GM12878 (cell line): ENCODE data around the gene CD34. TPM values are rescaled to one million over a fixed set of nuclear protein-coding genes. Genes with fewer than 3 reads are reported as not detected.

Experiments
- ATAC-seq: fragments of 200-7000 bp; cut with Tn5 transposase; 3 replicates; pipeline ENCODE4 v1.9.1; 2020; ENCODE audit warnings: mild to moderate bottlenecking, moderate library complexity
- BruUV-seq: library from RNA; stranded (reverse); fragments of 400-500 nt; replicated peaks from 2 replicates; lab custom pipeline; 2021; lab: Mats Ljungman, UMichigan
- CTCF ChIA-PET: fragments of 300-600 bp; sonication (Branson Sonifier 250); formaldehyde crosslinking; extraction: SDS; loops from one replicate; lab custom pipeline; 2021; ENCODE audit warnings: inconsistent platforms; lab: Yijun Ruan, JAX
- POLR2A ChIA-PET: fragments of 350-600 bp; formaldehyde crosslinking; extraction: SDS; loops from one replicate; lab custom pipeline; 2021; ENCODE audit warnings: inconsistent platforms; lab: Charles Lee
- RAD21 ChIA-PET: fragments of 300-600 bp; sonication (Branson Sonifier 250); formaldehyde crosslinking; loops from one replicate; lab custom pipeline; 2023; ENCODE audit warnings: antibody characterized with exemption; ENCODE audit not compliant: unreplicated experiment; lab: Charles Lee
- SMC1A ChIA-PET: fragments of 300-600 bp; sonication (Branson Sonifier 250); formaldehyde crosslinking; loops from one replicate; lab custom pipeline; 2023; ENCODE audit not compliant: unreplicated experiment, uncharacterized antibody; lab: Charles Lee
- DNase-seq: peaks from one replicate; pipeline ENCODE4 v3.0.0-alpha.2; 2011; ENCODE audit warnings: low read depth, low spot score
- FAIRE-seq: peaks from 3 replicates; lab custom pipeline; 2011; peaks lifted over from hg19 to GRCh38; lab: Jason Lieb, UNC
- H2AFZ ChIP-seq: 2 replicates; pipeline ENCODE4 v1.6.0; 2011; ENCODE audit warnings: low read depth, low read length, control low read depth; ENCODE audit not compliant: control insufficient read depth
- H3K27ac ChIP-seq: 2 replicates; pipeline ENCODE4 v1.5.1; 2011; ENCODE audit warnings: control low read depth; ENCODE audit not compliant: control insufficient read depth, insufficient read depth
- H3K27me3 ChIP-seq, 2 experiments: replicated peaks in 1 of 2; 2 replicates each; pipeline versions ENCODE4 v1.6.0 to v1.6.1; 2011; ENCODE audit warnings: low read length in 1 of 2; ENCODE audit not compliant: control insufficient read depth in 2 of 2, insufficient read depth in 2 of 2
- H3K36me3 ChIP-seq, 2 experiments: 2 replicates each; pipeline ENCODE4 v1.5.1; 2011; ENCODE audit warnings: low read length in 1 of 2; ENCODE audit not compliant: control insufficient read depth in 2 of 2, insufficient read depth in 2 of 2
- H3K4me1 ChIP-seq: 2 replicates; pipeline ENCODE4 v1.6.1; 2011; ENCODE audit warnings: mild to moderate bottlenecking, low read length, moderate library complexity, mixed read lengths; ENCODE audit not compliant: control insufficient read depth, insufficient read depth
- H3K4me2 ChIP-seq: 2 replicates; pipeline ENCODE4 v1.6.0; 2011; ENCODE audit warnings: control low read depth; ENCODE audit not compliant: control insufficient read depth, insufficient read depth
- H3K4me3 ChIP-seq: fragments of 200-600 bp; sonication (generic); 2 replicates; pipeline ENCODE4 v1.5.1; 2016
- H3K79me2 ChIP-seq: 2 replicates; pipeline ENCODE4 v1.6.0; 2011; ENCODE audit warnings: low read length; ENCODE audit not compliant: control insufficient read depth, insufficient read depth
- H3K9ac ChIP-seq: 2 replicates; pipeline ENCODE4 v1.8.0; 2011; ENCODE audit warnings: low read length, control low read depth, mixed read lengths; ENCODE audit not compliant: control insufficient read depth, insufficient read depth
- H3K9me3 ChIP-seq: replicated peaks from 3 replicates; pipeline ENCODE4 v1.5.1; 2011; ENCODE audit warnings: mild to moderate bottlenecking, low read length; ENCODE audit not compliant: control insufficient read depth, insufficient read depth
- H4K20me1 ChIP-seq: 2 replicates; pipeline ENCODE4 v1.6.0; 2011; ENCODE audit not compliant: control insufficient read depth, insufficient read depth
- BRCA1 ChIP-seq: IDR thresholded peaks from 2 replicates; pipeline ENCODE4 v1.6.1; 2011; ENCODE audit warnings: low read depth, low read length, improper control_type of control experiment
- CBX3 ChIP-seq: fragments of 200-600 bp; sonication (generic); IDR thresholded peaks from 2 replicates; pipeline ENCODE4 v1.6.1; 2016; ENCODE audit warnings: low read depth, borderline replicate concordance
- FOS ChIP-seq: IDR thresholded peaks from 3 replicates; pipeline ENCODE4 v1.6.1; 2011; ENCODE audit warnings: borderline replicate concordance; ENCODE audit not compliant: insufficient read length; ENCODE audit errors: extremely low read depth
- FOXK2 ChIP-seq: fragments of 450-650 bp; IDR thresholded peaks from 2 replicates; pipeline ENCODE4 v1.6.1; 2017; ENCODE audit warnings: mild to moderate bottlenecking, moderate library complexity
- FOXM1 ChIP-seq: IDR thresholded peaks from 2 replicates; pipeline ENCODE4 v1.6.1; 2012; ENCODE audit warnings: low read depth, mild to moderate bottlenecking, inconsistent platforms, low read length, moderate library complexity
- GATAD2B ChIP-seq: fragments of 450-650 bp; conservative IDR thresholded peaks from 2 replicates; pipeline ENCODE4 v1.6.1; 2017; ENCODE audit warnings: low read depth, mild to moderate bottlenecking, moderate library complexity
- HDAC6 ChIP-seq: fragments of 200-600 bp; sonication (generic); IDR thresholded peaks from one replicate; pipeline ENCODE4 v1.8.0; 2017; ENCODE audit warnings: antibody characterized with exemption; ENCODE audit not compliant: unreplicated experiment
- NBN ChIP-seq: fragments of 450-650 bp; IDR thresholded peaks from 2 replicates; pipeline ENCODE4 v1.6.1; 2016
- NFIC ChIP-seq: IDR thresholded peaks from 2 replicates; pipeline ENCODE4 v1.6.1; 2012; ENCODE audit warnings: low read depth, mild to moderate bottlenecking, inconsistent platforms, low read length, moderate library complexity
- RB1 ChIP-seq: fragments of 450-650 bp; formaldehyde crosslinking; IDR thresholded peaks from 2 replicates; pipeline ENCODE4 v1.6.1; 2017; ENCODE audit warnings: mild to moderate bottlenecking, borderline replicate concordance
- SMARCA5 ChIP-seq: fragments of 450-650 bp; IDR thresholded peaks from 2 replicates; pipeline ENCODE4 v1.6.1; 2017; ENCODE audit warnings: mild to moderate bottlenecking
- SREBF2 ChIP-seq: IDR thresholded peaks from 2 replicates; pipeline ENCODE4 v1.6.1; 2012; ENCODE audit warnings: mild to moderate bottlenecking, low read length
- STAT1 ChIP-seq: fragments of 450-650 bp; conservative IDR thresholded peaks from 2 replicates; pipeline ENCODE4 v1.6.1; 2014; ENCODE audit warnings: antibody characterized with exemption, mild to moderate bottlenecking
- STAT3 ChIP-seq: IDR thresholded peaks from 2 replicates; pipeline ENCODE4 v1.6.1; 2011; ENCODE audit warnings: low read depth, low read length, improper control_type of control experiment
- TARDBP ChIP-seq: IDR thresholded peaks from 2 replicates; pipeline ENCODE4 v1.6.1; 2016; ENCODE audit warnings: borderline replicate concordance
- ZSCAN29 ChIP-seq: fragments of 450-650 bp; IDR thresholded peaks from 2 replicates; pipeline ENCODE4 v1.6.1; 2017; ENCODE audit warnings: mild to moderate bottlenecking, moderate library complexity
- WGBS: methylation state at CpG from one replicate; pipeline ENCODE4 v1.1.6; 2016; ENCODE audit warnings: low lambda C conversion rate; ENCODE audit not compliant: insufficient replicate concordance, insufficient coverage; ENCODE audit errors: missing lambda C conversion rate; 5-methylcytosine and 5-hydroxymethylcytosine counted together
- in situ Hi-C: fragments of 300-500 bp; cut with MboI; formaldehyde crosslinking; loops from 9 replicates; pipeline ENCODE4 v1.14.3; 2018; ENCODE audit warnings: mixed read lengths
- intact Hi-C: fragments of 100-400 bp; cut with micrococcal nuclease; formaldehyde crosslinking; loops from one replicate; pipeline ENCODE4 v1.14.2; 2022; ENCODE audit not compliant: unreplicated experiment
- polyA plus RNA-seq, 11 experiments: library from polyadenylated mRNA; depleted of rRNA in 4 of 11; unstranded in 6 of 11; stranded (reverse) in 5 of 11; fragments of >200 nt; fragmentation: Nextera tagmentation in 4 of 11; fragmentation: Illumina TruSeq in 1 of 11; extraction: Ambion mirVana in 4 of 11; extraction: Trizol in 1 of 11; gene quantifications; 1 replicate in 1 of 11; 2 replicates in 10 of 11; pipeline versions ENCODE4 v1.2.1 to v1.2.3, GENCODE V29; 2011 to 2016; ENCODE audit warnings: inconsistent platforms in 2 of 11, missing spikeins in 2 of 11, low read depth in 1 of 11
- total RNA-seq, 4 experiments: library from RNA; depleted of rRNA in 3 of 4; stranded (reverse); fragments of >200 nt in 3 of 4; fragmentation: Illumina TruSeq in 1 of 4; extraction: Trizol in 1 of 4; gene quantifications; 2 replicates each; pipeline versions ENCODE4 v1.2.1 to v1.2.3, GENCODE V29; 2013 to 2021
- TF ChIP-seq, protein P1 (sequence below): IDR thresholded peaks from 2 replicates; pipeline ENCODE4 v1.6.1; 2012; ENCODE audit warnings: low read depth, low read length, improper control_type of control experiment
- TF ChIP-seq, protein P2 (sequence below): IDR thresholded peaks from 2 replicates; pipeline ENCODE4 v1.6.1; 2012; ENCODE audit warnings: low read depth, low read length, improper control_type of control experiment

The CD34 gene
- total and polyA plus RNA-seq, 10 of the 15 experiments (the other 5 are each of a cell fraction or from before 2014, with no cell fraction given), result under 0.01 to 0.08 (median 0.02) TPM; not detected in 6

- intact Hi-C loops (no loop called here), in situ Hi-C loops (no loop called here)
- peaks cover 0 to 9% of the 10 kb centered on the region in 2 experiments for H3K27me3 ChIP-seq
- no peak overlapping the region for H3K4me3 ChIP-seq
- H2AFZ ChIP-seq, result no peak overlapping the region
- no peak overlapping the region for H3K27ac ChIP-seq
- no peak for TF ChIP-seq GATAD2B
- TF ChIP-seq SREBF2, result no peak
- TF ChIP-seq, protein P1, sequence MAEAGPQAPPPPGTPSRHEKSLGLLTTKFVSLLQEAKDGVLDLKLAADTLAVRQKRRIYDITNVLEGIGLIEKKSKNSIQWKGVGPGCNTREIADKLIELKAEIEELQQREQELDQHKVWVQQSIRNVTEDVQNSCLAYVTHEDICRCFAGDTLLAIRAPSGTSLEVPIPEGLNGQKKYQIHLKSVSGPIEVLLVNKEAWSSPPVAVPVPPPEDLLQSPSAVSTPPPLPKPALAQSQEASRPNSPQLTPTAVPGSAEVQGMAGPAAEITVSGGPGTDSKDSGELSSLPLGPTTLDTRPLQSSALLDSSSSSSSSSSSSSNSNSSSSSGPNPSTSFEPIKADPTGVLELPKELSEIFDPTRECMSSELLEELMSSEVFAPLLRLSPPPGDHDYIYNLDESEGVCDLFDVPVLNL, result no peak
- TF ChIP-seq STAT1, result no peak
- TF ChIP-seq STAT3, result no peak
- TF ChIP-seq FOXK2, result no peak
- no peak for TF ChIP-seq CBX3
- no peak for TF ChIP-seq ZSCAN29
- TF ChIP-seq NFIC, result no peak
- no peak for TF ChIP-seq RB1
- TF ChIP-seq HDAC6, result no peak
- TF ChIP-seq TARDBP, result no peak
- TF ChIP-seq NBN, result no peak
- no peak for TF ChIP-seq FOXM1
- no peak for TF ChIP-seq BRCA1
- no peak for TF ChIP-seq FOS
- TF ChIP-seq, protein P2, sequence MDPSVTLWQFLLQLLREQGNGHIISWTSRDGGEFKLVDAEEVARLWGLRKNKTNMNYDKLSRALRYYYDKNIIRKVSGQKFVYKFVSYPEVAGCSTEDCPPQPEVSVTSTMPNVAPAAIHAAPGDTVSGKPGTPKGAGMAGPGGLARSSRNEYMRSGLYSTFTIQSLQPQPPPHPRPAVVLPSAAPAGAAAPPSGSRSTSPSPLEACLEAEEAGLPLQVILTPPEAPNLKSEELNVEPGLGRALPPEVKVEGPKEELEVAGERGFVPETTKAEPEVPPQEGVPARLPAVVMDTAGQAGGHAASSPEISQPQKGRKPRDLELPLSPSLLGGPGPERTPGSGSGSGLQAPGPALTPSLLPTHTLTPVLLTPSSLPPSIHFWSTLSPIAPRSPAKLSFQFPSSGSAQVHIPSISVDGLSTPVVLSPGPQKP, result no peak
- no peak for TF ChIP-seq SMARCA5
- 50% methylated on average over 2 of the region's 2 CpGs for WGBS
- no peak overlapping the region for H3K9ac ChIP-seq
- H3K36me3 ChIP-seq, result no peaks in the 10 kb centered on the region
- no peak for FAIRE-seq
- no peaks in the 10 kb centered on the region for H3K79me2 ChIP-seq
- no peaks in the 10 kb centered on the region for H3K9me3 ChIP-seq
- CTCF ChIA-PET, result interaction anchor here (0.7 to 1.2 kb wide), 5 partner anchors 11 to 37 kb away, joined by 3 to 7 read pairs (median 3); no protein-coding TSS in a partner anchor
- no peak for ATAC-seq
- DNase-seq, result no peak
- no peaks in the 10 kb centered on the region for H3K4me1 ChIP-seq
- no TSS peak for BruUV-seq
- no peaks in the 10 kb centered on the region for H4K20me1 ChIP-seq
- SMC1A ChIA-PET, result interaction anchor here (1.3 kb wide), 1 partner anchor 23 kb away, joined by 4 read pairs; no protein-coding TSS in a partner anchor
- POLR2A ChIA-PET, result no interaction called here
- H3K4me2 ChIP-seq, result no peak overlapping the region
- RAD21 ChIA-PET, result interaction anchor here (1.0 to 1.3 kb wide), 2 partner anchors 42 to 77 kb away, joined by 3 to 4 read pairs; no protein-coding TSS in a partner anchor
These were observed 9.6 kb upstream of the CD34 start for GRCh38 chr1:207920444-207921021.
